CD14-positive monocyte (primary cell): ENCODE measurements around the gene SYNE3. TPM values are rescaled to one million over a fixed set of nuclear protein-coding genes. Genes with fewer than 3 reads are reported as not detected.

Source experiments
- DNase-seq, 3 donors: peaks; one replicate each; pipeline ENCODE4 v3.0.0-alpha.2; 2011 to 2022
- H2AFZ ChIP-seq: 2 replicates; pipeline ENCODE4 v1.6.0; 2012; ENCODE audit warnings: mild to moderate bottlenecking, low read depth, low read length, inconsistent platforms; ENCODE audit not compliant: insufficient read depth, poor library complexity, severe bottlenecking
- H3K27ac ChIP-seq, 2 donors: 1 replicate in 1 of 2; 2 replicates in 1 of 2; pipeline ENCODE4 v1.5.1; 2012 to 2013; ENCODE audit warnings: low read length in 2 of 2, control low read depth in 1 of 2, inconsistent platforms in 1 of 2, low read depth in 1 of 2, mild to moderate bottlenecking in 1 of 2
- H3K27me3 ChIP-seq, 2 donors: one replicate each; pipeline versions ENCODE4 v1.6.0 to v1.6.1; 2011 to 2013; ENCODE audit warnings: low read length in 2 of 2; ENCODE audit not compliant: control insufficient read depth in 2 of 2, insufficient read depth in 2 of 2
- H3K36me3 ChIP-seq, 2 donors: replicated peaks in 1 of 2; 1 replicate in 1 of 2; 2 replicates in 1 of 2; pipeline versions ENCODE4 v1.5.1 to v1.6.1; 2012 to 2013; ENCODE audit warnings: low read length in 2 of 2, control low read depth in 1 of 2, inconsistent platforms in 1 of 2, mild to moderate bottlenecking in 1 of 2; ENCODE audit not compliant: insufficient read depth in 2 of 2, control insufficient read depth in 1 of 2
- H3K4me1 ChIP-seq, 2 donors: 1 replicate in 1 of 2; 2 replicates in 1 of 2; pipeline versions ENCODE4 v1.5.1 to v1.6.1; 2012 to 2013; ENCODE audit warnings: low read length in 2 of 2, control low read depth in 1 of 2, inconsistent platforms in 1 of 2, mild to moderate bottlenecking in 1 of 2, moderate library complexity in 1 of 2; ENCODE audit not compliant: insufficient read depth in 2 of 2, control insufficient read depth in 1 of 2
- H3K4me2 ChIP-seq: replicated peaks from 2 replicates; pipeline ENCODE3; 2012; ENCODE audit warnings: low read length, moderate library complexity, mild to moderate bottlenecking; ENCODE audit not compliant: poor library complexity, severe bottlenecking; ENCODE audit errors: extremely low read depth
- H3K4me3 ChIP-seq, 3 experiments: fragments of 200-600 bp in 1 of 3; sonication (generic) in 1 of 3; replicated peaks in 1 of 3; 1 replicate in 2 of 3; 2 replicates in 1 of 3; pipeline ENCODE4 v1.5.1; 2011 to 2013; ENCODE audit warnings: low read length in 3 of 3, mild to moderate bottlenecking in 3 of 3, control low read depth in 2 of 3, low read depth in 2 of 3, inconsistent platforms in 1 of 3, moderate library complexity in 1 of 3
- H3K79me2 ChIP-seq: 2 replicates; pipeline ENCODE4 v1.6.0; 2012; ENCODE audit warnings: mild to moderate bottlenecking, control low read depth, inconsistent platforms, low read length, moderate library complexity; ENCODE audit not compliant: insufficient read depth
- H3K9ac ChIP-seq: 2 replicates; pipeline ENCODE4 v1.6.0; 2017; ENCODE audit warnings: low read length, mild to moderate bottlenecking; ENCODE audit not compliant: insufficient read depth, poor library complexity, severe bottlenecking
- H3K9me3 ChIP-seq, 2 donors: replicated peaks in 1 of 2; 1 replicate in 1 of 2; 2 replicates in 1 of 2; pipeline versions ENCODE4 v1.5.1 to v1.6.1; 2012 to 2013; ENCODE audit warnings: low read length in 2 of 2, control low read depth in 1 of 2; ENCODE audit not compliant: control insufficient read depth in 1 of 2, insufficient read depth in 1 of 2
- H4K20me1 ChIP-seq: 2 replicates; pipeline ENCODE4 v1.6.0; 2012; ENCODE audit warnings: mild to moderate bottlenecking, low read length, control low read depth, moderate library complexity; ENCODE audit not compliant: insufficient read depth
- H3K27ac Mint-ChIP-seq, 7 donors: one replicate each; pipeline ENCODE4 v1.8.0; 2020; ENCODE audit warnings: mild to moderate bottlenecking in 7 of 7, mixed read lengths in 7 of 7, moderate library complexity in 6 of 7, inconsistent platforms in 2 of 7
- H3K27me3 Mint-ChIP-seq, 3 donors: one replicate each; pipeline ENCODE4 v1.8.0; 2021 to 2022; ENCODE audit warnings: low read depth in 3 of 3, mild to moderate bottlenecking in 3 of 3, mixed read lengths in 3 of 3, moderate library complexity in 3 of 3, inconsistent platforms in 1 of 3
- H3K36me3 Mint-ChIP-seq, 2 donors: one replicate each; pipeline ENCODE4 v1.8.0; 2020; ENCODE audit warnings: mixed read lengths in 2 of 2, inconsistent platforms in 1 of 2, mild to moderate bottlenecking in 1 of 2
- H3K4me1 Mint-ChIP-seq: one replicate; pipeline ENCODE4 v1.8.0; 2020; ENCODE audit warnings: mild to moderate bottlenecking, mixed read lengths
- H3K4me3 Mint-ChIP-seq, 2 donors: one replicate each; pipeline ENCODE4 v1.8.0; 2020; ENCODE audit warnings: mild to moderate bottlenecking in 2 of 2, mixed read lengths in 2 of 2, moderate library complexity in 1 of 2
- H3K9me3 Mint-ChIP-seq, 7 donors: one replicate each; pipeline ENCODE4 v1.8.0; 2020 to 2022; ENCODE audit warnings: mixed read lengths in 7 of 7, mild to moderate bottlenecking in 6 of 7, moderate library complexity in 6 of 7, inconsistent platforms in 2 of 7
- WGBS: methylation state at CpG from one replicate; pipeline ENCODE4 v1.1.5; 2013; ENCODE audit warnings: missing lambda C conversion rate; ENCODE audit not compliant: insufficient coverage; 5-methylcytosine and 5-hydroxymethylcytosine counted together
- intact Hi-C, 2 donors: fragments of 100-400 bp; cut with micrococcal nuclease; formaldehyde crosslinking; loops; one replicate each; pipeline versions ENCODE4 v1.15.0 to v1.15.1; 2023
- polyA plus RNA-seq, 3 donors: library from polyadenylated mRNA; depleted of rRNA in 1 of 3; unstranded in 2 of 3; stranded (reverse) in 1 of 3; fragments of 300-500 nt in 2 of 3; fragments of >200 nt in 1 of 3; fragmentation: Illumina TruSeq in 2 of 3; gene quantifications; 1 replicate in 2 of 3; 2 replicates in 1 of 3; pipeline ENCODE4 v1.2.3, GENCODE V29; 2012 to 2021
- TF ChIP-seq, protein P1 (sequence below): fragments of 200-600 bp; IDR thresholded peaks from one replicate; pipeline ENCODE4 v1.8.0; 2022; ENCODE audit warnings: antibody characterized with exemption, mild to moderate bottlenecking

The SYNE3 gene
- polyA plus RNA-seq, 3 donors, result 2.6 to 26.1 (median 3.5) TPM

DNA sequence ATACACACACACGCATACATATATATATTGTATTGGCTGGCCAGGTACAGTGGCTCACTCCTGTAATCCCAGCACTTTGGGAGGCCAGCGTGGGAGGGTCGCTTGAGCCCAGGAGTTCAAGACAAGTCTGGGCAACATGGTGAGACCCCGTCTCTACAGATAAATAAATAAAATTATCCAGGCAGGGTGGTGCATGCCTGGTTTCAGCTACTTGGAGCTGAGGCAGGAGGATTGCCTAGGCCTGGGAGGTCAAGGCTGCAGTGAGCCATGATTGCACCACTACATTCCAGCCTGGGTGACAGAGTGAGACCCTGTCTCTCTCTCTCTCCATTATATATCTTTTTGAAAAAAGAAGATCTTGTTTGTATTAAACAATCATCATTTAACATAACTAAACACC, 4.6 kb upstream of the SYNE3 start:
- 100% methylated on average over 3 of the region's 4 CpGs for WGBS
- H3K4me3 Mint-ChIP-seq, result no peak overlapping the region
- Histone ChIP-seq H3K4me3 (no peak overlapping the region), H3K4me2 (no peak overlapping the region), H3K36me3 (no peaks in the 10 kb centered on the region), H3K9ac (no peak overlapping the region), H4K20me1 (no peaks in the 10 kb centered on the region), H3K9me3 (no peaks in the 10 kb centered on the region), H2AFZ (no peak overlapping the region), H3K79me2 (peaks cover 33% of the 10 kb centered on the region), H3K27ac (peak overlapping the region; percentile 23 to 85), H3K27me3 (no peaks in the 10 kb centered on the region), H3K4me1 (peaks cover 87 to 95% of the 10 kb centered on the region in 2 donors)
- H3K27me3 Mint-ChIP-seq, result peaks cover 0 to 7% (median 0%) of the 10 kb centered on the region in 3 donors
- intact Hi-C loops, result no loop called here
- TF ChIP-seq, protein P1, sequence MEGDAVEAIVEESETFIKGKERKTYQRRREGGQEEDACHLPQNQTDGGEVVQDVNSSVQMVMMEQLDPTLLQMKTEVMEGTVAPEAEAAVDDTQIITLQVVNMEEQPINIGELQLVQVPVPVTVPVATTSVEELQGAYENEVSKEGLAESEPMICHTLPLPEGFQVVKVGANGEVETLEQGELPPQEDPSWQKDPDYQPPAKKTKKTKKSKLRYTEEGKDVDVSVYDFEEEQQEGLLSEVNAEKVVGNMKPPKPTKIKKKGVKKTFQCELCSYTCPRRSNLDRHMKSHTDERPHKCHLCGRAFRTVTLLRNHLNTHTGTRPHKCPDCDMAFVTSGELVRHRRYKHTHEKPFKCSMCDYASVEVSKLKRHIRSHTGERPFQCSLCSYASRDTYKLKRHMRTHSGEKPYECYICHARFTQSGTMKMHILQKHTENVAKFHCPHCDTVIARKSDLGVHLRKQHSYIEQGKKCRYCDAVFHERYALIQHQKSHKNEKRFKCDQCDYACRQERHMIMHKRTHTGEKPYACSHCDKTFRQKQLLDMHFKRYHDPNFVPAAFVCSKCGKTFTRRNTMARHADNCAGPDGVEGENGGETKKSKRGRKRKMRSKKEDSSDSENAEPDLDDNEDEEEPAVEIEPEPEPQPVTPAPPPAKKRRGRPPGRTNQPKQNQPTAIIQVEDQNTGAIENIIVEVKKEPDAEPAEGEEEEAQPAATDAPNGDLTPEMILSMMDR, result no peak
- no peak for DNase-seq
- peaks cover 0 to 3% of the 10 kb centered on the region in 2 donors for H3K36me3 Mint-ChIP-seq
- no peaks in the 10 kb centered on the region for H3K9me3 Mint-ChIP-seq
- peak overlapping the region; percentile 37 to 89 (median 69) for H3K27ac Mint-ChIP-seq
- H3K4me1 Mint-ChIP-seq, result peaks cover 85% of the 10 kb centered on the region

DNA sequence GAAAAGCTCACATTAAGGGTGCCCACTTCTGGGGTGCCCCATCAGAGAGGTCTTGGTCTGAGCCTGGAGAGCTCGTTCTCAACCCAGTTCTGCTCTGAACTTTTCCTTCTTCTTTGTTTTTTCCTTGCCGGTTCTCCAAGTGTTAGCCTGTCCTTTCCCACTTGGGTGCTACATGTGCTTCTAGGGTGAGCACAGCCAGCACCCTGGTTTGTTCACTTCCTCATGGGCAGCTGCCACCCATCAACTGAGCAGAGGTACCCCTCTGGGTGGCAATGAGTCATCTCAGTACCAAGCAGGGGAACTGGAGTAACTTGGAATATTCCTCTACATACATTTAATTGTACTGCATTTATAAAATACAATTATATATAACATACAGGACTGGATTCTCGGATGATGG, 3.9 kb upstream of the SYNE3 start:
- Histone ChIP-seq H3K9me3 (no peaks in the 10 kb centered on the region), H3K4me2 (peak overlapping the region; percentile 90), H3K4me1 (peaks cover 93 to 94% of the 10 kb centered on the region in 2 donors), H3K27me3 (no peaks in the 10 kb centered on the region), H3K4me3 (peak overlapping the region; percentile 8 to 58 (median 19)), H4K20me1 (peaks cover 5% of the 10 kb centered on the region), H3K36me3 (no peaks in the 10 kb centered on the region), H2AFZ (no peak overlapping the region), H3K9ac (peak overlapping the region; percentile 47), H3K27ac (peak overlapping the region; percentile 92), H3K79me2 (peaks cover 35% of the 10 kb centered on the region)
- Mint-ChIP-seq H3K4me1 (peaks cover 83% of the 10 kb centered on the region), H3K9me3 (no peaks in the 10 kb centered on the region), H3K36me3 (peaks cover 0 to 3% of the 10 kb centered on the region in 2 donors), H3K27ac (peak overlapping the region; percentile 94 to 99 (median 98)), H3K4me3 (peak overlapping the region; percentile 5 to 85), H3K27me3 (peaks cover 0 to 5% (median 0%) of the 10 kb centered on the region in 3 donors)
- TF ChIP-seq, protein P1, result no peak
- peak; percentile 81 to 93 (median 89) for DNase-seq
- 9% methylated on average over 1 of the region's 3 CpGs for WGBS
- intact Hi-C loops, result no loop called here
